Forelimb muscle (tissue), 1 donor: Measurements from ENCODE around the gene NXPH1. TPM values are rescaled to one million over a fixed set of nuclear protein-coding genes. Genes with fewer than 3 reads are reported as not detected.
A peak's percentile ranks its signal among the peaks of the same experiment; 100 is the strongest.

Source experiments
- DNase-seq: peaks from one replicate; pipeline ENCODE4 v3.0.0-alpha.2; 2013; ENCODE audit warnings: low read depth
- polyA plus RNA-seq: library from polyadenylated mRNA; unstranded; fragments of 120-200 nt; gene quantifications from one replicate; pipeline ENCODE4 v1.2.1, GENCODE V29; 2013; ENCODE audit not compliant: insufficient read length

Gene NXPH1
- polyA plus RNA-seq, 1 donor, result not detected

DNA sequence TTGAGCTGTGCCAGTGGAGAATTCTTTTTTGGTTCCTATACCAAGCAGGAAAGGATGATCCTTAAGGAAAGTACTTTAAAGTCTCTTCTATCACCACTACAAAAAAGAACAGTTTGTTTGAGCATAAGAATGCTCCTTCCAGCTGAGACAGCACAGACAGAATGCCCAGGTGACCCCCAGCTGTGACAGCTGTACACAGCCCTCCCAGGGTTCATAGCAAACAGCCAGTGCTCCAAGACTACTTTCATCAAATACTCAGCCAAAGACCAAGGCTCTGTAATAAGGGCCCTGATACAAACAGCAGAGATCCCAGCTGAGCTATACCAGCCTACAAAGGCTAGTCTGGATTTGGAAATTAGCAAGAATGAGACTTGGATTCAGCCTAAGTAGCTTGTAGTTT lies 65.7 kb downstream of the NXPH1 start:
- no peak for DNase-seq

- no peak for DNase-seq
Observed at GRCh38 chr7:8500286-8500685, 66.9 kb downstream of the NXPH1 start.

- no peak for DNase-seq
Observed at GRCh38 chr7:8507566-8507965, 74.2 kb downstream of the NXPH1 start.

GRCh38 chr7:8509621-8510020 lies 76.2 kb downstream of the NXPH1 start:
- no peak for DNase-seq

- peak; percentile 47 for DNase-seq
Observed at GRCh38 chr7:8511855-8512254, 78.4 kb downstream of the NXPH1 start.

GRCh38 chr7:8514781-8515519 lies 81.5 kb downstream of the NXPH1 start:
- DNase-seq, result no peak

GRCh38 chr7:8515640-8516185 lies 82.3 kb downstream of the NXPH1 start:
- no peak for DNase-seq

- DNase-seq, result no peak
Observed at GRCh38 chr7:8516976-8517375, 83.6 kb downstream of the NXPH1 start.

DNA sequence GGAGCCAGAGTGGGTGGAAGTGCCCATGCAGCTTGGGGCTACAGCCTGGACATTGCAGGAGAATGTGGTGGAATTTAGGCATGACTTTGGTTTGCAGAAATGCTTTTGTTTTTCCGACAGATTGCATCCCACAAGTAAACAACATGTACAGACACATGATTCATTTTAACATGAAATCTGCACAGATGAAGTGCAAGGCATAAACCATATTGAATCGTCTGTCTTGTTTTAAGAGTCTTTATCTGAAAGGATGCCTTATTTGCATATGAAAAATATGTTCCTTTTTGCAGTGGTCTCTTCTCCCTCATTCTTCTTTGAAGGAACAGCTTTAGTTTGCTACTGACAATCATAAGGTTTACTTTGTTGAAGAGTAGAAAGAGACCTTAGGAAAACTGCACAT lies 94.9 kb downstream of the NXPH1 start:
- DNase-seq, result no peak

DNA sequence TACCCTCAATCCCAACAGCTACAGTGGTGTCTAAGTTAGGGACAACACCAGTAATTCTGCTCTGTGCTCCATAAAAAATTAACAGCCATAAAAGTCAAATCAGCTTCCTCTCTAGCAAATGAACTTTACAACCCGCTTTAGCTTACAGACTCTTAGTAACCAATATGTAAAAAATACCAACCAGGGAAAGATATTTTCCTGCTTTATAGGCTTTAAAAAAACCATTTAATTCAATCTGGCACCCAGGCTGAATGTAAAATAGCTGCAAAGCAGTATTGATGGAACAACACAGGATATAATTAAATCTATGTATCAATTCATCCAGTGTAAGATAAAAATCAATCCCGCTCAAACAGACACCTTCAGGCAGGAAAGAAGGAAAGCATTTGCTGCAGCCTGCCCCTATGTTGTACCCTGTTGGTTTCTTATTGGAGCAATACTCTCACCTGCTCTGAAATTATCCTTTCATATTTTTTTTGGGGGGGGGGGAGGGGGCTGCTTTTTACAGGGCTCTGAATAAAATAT lies 98.6 kb downstream of the NXPH1 start:
- no peak for DNase-seq

DNA sequence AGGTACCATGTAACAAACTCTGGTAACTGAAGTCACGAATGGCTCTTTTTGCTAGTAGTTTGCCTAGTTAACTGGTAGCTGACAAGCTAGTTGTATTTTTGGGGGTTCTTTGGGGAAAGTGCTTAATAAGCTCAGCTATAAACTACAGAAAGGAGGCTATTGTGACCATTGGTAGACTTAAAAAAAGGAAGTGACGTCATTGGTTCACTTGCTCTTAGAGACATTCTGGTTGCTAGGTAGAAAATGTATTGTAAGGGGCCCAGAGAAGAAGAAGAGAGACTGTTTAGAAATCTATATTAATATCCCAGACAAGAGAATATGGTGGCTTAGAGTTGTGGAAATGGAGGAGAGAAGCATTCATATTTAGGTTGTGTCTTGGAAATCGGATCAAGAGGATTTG lies 103.0 kb downstream of the NXPH1 start:
- DNase-seq, result no peak

DNA sequence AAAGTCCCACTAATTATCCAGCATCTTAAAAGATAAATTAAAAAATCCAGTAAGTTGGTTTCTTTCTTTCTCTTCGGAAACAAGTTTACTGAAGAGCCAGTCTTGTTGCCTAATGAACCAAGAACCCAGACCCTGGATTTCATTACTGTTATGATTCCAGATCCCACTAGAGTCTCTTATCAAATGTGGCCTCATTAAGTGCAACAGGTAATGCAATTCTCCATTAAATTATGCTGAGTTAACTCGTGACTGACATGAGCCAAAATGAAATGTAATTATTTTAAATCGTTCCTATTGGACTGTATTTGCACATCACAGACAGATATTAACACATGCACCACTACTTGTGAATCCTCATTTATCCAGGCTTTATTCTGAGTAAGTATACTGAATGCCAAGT lies 115.6 kb downstream of the NXPH1 start:
- DNase-seq, result no peak

DNA sequence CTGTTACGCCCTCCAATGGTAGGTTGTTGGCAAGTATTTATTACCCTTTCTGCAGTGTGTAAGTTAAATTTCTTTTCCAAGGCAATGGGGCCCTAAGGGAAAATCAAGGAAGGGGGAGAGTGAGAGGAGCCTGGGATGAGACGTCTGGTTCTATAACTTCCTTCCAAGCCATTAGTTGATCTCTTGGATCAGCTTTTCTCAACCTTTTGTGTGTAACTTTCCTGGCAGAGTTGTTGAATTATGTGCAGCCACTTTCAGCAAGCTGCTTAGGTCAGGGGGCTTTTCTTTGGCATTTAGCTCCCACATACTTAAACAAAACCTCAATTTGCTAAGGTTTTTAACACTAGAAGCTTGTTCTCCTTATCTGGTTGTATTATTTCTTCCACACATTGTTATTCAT lies 127.1 kb downstream of the NXPH1 start:
- DNase-seq, result no peak

DNA sequence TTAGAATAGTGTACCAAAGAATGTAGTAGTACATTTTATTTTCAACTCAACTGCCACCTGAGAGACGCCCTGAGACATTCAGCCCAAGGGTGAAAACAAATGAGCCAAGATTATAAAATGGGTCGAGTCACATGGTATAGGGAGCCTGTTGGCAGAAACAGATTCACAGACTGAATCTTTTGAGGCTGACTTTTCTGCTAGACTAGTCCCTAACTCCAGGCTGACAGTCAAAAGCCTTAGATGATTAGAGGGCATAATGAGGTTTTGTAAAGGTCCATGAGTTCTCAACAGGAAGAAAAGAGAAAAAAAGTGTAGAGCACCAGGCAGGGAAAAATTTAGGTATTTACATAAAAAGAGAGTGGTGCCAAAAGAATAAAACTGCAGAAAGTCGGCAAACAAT lies 128.0 kb downstream of the NXPH1 start:
- no peak for DNase-seq

DNA sequence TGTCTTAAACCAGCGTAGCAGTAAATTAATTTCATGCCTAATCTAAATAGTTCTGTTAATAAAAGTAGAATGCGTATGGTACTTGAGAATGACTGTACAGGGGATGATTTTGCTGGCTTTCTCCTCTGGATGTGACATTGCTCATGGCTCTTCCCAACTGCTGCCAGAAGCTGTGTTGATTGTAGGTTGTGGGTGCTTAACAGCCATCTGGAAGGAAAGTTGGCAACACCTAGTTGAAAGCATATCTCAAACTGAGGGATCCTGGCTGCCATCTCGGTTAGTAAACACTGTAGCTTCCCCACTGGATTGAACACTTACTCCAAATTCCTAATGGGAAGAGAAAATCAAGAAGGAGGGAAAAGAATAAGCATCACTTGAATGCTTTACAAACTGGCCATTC lies 130.9 kb downstream of the NXPH1 start:
- DNase-seq, result no peak

GRCh38 chr7:8566016-8566415 lies 132.6 kb downstream of the NXPH1 start:
- DNase-seq, result no peak

GRCh38 chr7:8567626-8568025 lies 134.2 kb downstream of the NXPH1 start:
- no peak for DNase-seq

- no peak for DNase-seq
Observed at GRCh38 chr7:8579661-8580194, 146.3 kb downstream of the NXPH1 start.

- no peak for DNase-seq
Observed at GRCh38 chr7:8581842-8582241, 148.4 kb downstream of the NXPH1 start.

GRCh38 chr7:8582728-8583127 lies 149.3 kb downstream of the NXPH1 start:
- DNase-seq, result no peak

GRCh38 chr7:8585591-8585990 lies 152.2 kb downstream of the NXPH1 start:
- no peak for DNase-seq

- no peak for DNase-seq
Observed at GRCh38 chr7:8590225-8590624, 156.8 kb downstream of the NXPH1 start.

GRCh38 chr7:8590791-8591190 lies 157.4 kb downstream of the NXPH1 start:
- DNase-seq, result no peak
